Choroid plexus epithelial cell (primary cell): ENCODE measurements around the gene RPAP3.

Source experiments
- DNase-seq: peaks from one replicate; pipeline ENCODE4 v3.0.0-alpha.2; 2010; ENCODE audit warnings: low read depth
- H3K4me3 ChIP-seq: 2 replicates; pipeline ENCODE4 v1.5.1; 2011; ENCODE audit warnings: low read depth, mild to moderate bottlenecking, control low read depth, low read length, moderate library complexity
- TF ChIP-seq, protein P1 (sequence below): conservative IDR thresholded peaks from 2 replicates; pipeline ENCODE4 v1.5.1; 2011; ENCODE audit warnings: low read depth, mild to moderate bottlenecking, control low read depth, inconsistent platforms, low read length, moderate library complexity

Gene RPAP3

DNA sequence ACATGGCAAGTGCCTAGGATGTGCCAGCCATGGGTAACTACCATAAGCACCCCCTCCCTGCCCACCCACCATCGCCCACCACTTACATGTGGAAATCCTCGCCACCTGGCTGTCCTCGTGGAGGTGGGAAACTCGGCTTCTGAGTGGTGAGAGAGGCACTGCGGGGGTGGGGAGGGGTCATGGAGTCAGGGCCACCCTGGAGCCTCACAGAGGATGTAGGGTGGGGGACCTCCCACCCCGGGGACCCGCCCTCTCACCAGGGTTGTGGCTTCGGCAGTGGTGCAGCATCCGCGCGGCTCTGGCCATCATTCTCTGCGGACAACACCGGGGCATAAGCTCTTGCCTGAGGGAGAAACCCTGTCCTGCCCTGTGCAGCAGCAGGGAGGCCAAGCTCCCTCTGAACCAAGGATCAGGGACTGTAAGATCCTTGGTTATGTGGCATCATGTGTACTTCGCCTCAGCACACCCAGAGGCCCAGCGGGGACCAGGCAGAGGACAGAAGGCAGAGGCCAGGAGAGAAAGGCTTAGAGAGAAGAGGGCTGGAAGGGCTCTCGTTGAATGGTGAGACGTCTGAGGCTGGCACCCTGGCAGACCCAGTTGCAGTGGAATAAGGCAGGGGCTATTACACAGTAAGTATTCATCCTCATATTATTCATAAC is 32.2 kb upstream of the RPAP3 start:
- TF ChIP-seq, protein P1, sequence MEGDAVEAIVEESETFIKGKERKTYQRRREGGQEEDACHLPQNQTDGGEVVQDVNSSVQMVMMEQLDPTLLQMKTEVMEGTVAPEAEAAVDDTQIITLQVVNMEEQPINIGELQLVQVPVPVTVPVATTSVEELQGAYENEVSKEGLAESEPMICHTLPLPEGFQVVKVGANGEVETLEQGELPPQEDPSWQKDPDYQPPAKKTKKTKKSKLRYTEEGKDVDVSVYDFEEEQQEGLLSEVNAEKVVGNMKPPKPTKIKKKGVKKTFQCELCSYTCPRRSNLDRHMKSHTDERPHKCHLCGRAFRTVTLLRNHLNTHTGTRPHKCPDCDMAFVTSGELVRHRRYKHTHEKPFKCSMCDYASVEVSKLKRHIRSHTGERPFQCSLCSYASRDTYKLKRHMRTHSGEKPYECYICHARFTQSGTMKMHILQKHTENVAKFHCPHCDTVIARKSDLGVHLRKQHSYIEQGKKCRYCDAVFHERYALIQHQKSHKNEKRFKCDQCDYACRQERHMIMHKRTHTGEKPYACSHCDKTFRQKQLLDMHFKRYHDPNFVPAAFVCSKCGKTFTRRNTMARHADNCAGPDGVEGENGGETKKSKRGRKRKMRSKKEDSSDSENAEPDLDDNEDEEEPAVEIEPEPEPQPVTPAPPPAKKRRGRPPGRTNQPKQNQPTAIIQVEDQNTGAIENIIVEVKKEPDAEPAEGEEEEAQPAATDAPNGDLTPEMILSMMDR, result no peak

DNA sequence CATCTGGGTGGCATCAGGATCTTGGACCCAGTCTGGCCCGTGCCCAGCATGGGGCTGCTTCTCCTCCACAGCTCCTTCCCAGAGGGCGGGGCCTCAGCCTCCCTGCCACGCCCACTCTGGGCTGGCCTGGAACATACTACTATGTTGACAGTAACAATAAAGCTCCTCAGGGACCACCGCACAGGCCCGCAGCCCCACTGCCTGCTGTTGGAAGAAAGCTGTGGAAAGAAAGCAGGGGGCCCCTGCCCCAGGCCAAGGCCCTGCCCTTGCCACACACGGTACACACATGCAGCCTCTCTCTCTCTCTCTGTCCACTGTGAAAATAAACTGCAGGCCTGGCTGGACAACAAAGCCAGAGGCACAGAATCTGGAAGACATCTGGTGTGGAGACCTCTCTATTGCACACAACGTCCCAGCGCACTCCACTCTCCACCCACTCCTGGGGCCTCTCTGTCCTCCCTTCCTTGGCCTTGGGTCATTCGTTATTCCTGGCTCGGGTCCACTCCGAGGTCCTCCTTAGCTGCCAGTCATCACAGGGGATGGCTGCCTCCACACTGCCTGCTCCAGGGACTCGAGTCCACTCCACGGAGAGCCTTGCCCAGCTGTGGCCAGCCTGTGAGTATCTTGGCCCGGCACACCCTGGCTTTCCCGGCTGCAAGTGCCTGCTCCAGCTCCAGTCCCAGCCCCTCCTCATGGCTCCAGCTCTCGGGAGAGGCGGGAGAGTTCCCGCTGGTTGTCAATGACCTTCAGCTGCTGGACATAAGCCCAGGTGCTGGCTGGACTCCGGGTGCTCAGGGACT is 31.2 kb upstream of the RPAP3 start:
- H3K4me3 ChIP-seq, result peak overlapping the region; percentile 3
- TF ChIP-seq, protein P1, result no peak
- peak; percentile 77 for DNase-seq

More for the DNA sequence above, 32.2 kb upstream of the RPAP3 start:
- no peak for DNase-seq
- no peak overlapping the region for H3K4me3 ChIP-seq

- no peak for DNase-seq
- TF ChIP-seq, protein P1, result no peak
- H3K4me3 ChIP-seq, result no peak overlapping the region
These were observed 30.4 kb upstream of the RPAP3 start for GRCh38 chr12:47736216-47736615.

DNA sequence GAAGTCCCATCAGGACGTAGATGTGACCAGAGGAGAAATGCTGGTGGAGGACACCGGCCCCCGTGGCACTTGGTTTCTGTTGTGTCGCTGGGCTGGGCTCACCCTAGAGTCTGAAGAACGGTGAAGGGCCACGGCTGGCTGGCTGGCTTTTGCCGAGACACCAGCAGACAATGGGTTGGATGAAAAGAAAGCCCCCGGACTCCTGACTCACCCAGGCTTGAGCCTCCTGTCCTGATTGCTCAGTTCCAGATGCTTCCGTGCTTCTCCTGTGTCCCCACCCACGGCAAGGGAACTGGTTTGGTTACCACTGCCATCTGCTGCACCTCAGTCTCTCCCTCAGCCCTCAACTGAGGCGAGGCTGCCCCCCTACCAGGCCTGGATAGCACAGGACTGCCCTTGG is 29.8 kb upstream of the RPAP3 start:
- H3K4me3 ChIP-seq, result no peak overlapping the region
- no peak for DNase-seq
- TF ChIP-seq, protein P1, result no peak

GRCh38 chr12:47734725-47735480 is 29.1 kb upstream of the RPAP3 start:
- TF ChIP-seq, protein P1, result no peak
- no peak overlapping the region for H3K4me3 ChIP-seq
- DNase-seq, result no peak

- DNase-seq, result no peak
These were observed 27.3 kb upstream of the RPAP3 start for GRCh38 chr12:47733142-47733541.

More at GRCh38 chr12:47733142-47733541, 27.3 kb upstream of the RPAP3 start:
- no peak overlapping the region for H3K4me3 ChIP-seq
- TF ChIP-seq, protein P1, result no peak
